Fibroblast of mammary gland (primary cell): ENCODE results near the gene LMTK3.

ENCODE experiments used
- DNase-seq: peaks from one replicate; pipeline ENCODE4 v3.0.0-alpha.2; 2010; ENCODE audit warnings: low read depth
- H3K4me3 ChIP-seq: 2 replicates; pipeline ENCODE4 v1.5.1; 2011; ENCODE audit warnings: low read depth, mild to moderate bottlenecking, low read length, moderate library complexity; ENCODE audit not compliant: control insufficient read depth
- CTCF ChIP-seq: conservative IDR thresholded peaks from 2 replicates; pipeline ENCODE4 v1.5.1; 2011; ENCODE audit warnings: low read depth, low read length, inconsistent platforms; ENCODE audit not compliant: control insufficient read depth, insufficient read depth

Gene LMTK3

DNA sequence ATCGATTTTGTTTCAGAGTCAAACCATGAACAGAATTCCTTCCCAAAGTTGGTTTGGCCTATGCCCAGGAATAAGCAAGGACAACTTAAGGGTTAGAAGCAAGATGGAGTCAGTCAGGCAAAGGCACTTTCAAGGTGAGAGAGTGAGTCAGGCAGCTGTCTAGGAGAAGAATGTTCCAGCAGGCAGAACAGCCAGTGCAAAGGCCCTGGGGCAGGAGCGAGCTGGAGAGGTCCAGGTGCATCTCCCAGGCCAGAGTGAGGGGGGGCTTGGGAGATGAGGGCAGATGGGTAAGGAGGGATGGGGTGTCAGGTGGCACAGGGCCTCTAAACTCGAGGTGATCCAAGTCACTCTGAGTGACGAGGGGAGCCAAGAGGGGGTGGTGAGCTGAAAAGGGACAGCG, 75.0 kb downstream of the LMTK3 start:
- TF ChIP-seq CTCF: no peak
- no peak for DNase-seq
- H3K4me3 ChIP-seq: no peak overlapping the region
